HepG2 (cell line): Measurements from ENCODE around the gene EGFR. TPM values are rescaled to one million over a fixed set of nuclear protein-coding genes. Genes with fewer than 3 reads are reported as not detected.
A peak's percentile ranks its signal among the peaks of the same experiment; 100 is the strongest.

ENCODE experiments used
- ATAC-seq: fragments of 200-7000 bp; cut with Tn5 transposase; 3 replicates; pipeline ENCODE4 v1.9.1; 2020; ENCODE audit warnings: mild to moderate bottlenecking, moderate library complexity
- BruUV-seq: library from RNA; stranded (reverse); fragments of 400-500 nt; replicated peaks from 2 replicates; lab custom pipeline; 2021; lab: Mats Ljungman, UMichigan
- CTCF ChIA-PET: fragments of 300-600 bp; formaldehyde crosslinking; extraction: SDS; loops from one replicate; lab custom pipeline; 2021; ENCODE audit warnings: low total read pairs, inconsistent platforms, low intra/inter-chr PET ratio; lab: Yijun Ruan, JAX
- POLR2A ChIA-PET: fragments of 350-600 bp; sonication (Branson Sonifier 250); formaldehyde crosslinking; loops from one replicate; lab custom pipeline; 2020; ENCODE audit warnings: antibody characterized with exemption, inconsistent platforms; lab: Yijun Ruan, JAX
- DNase-seq: peaks from one replicate; pipeline ENCODE4 v3.0.0-alpha.2; 2015; ENCODE audit warnings: low spot score
- FAIRE-seq: peaks from 3 replicates; lab custom pipeline; 2011; peaks lifted over from hg19 to GRCh38; lab: Jason Lieb, UNC
- H2AFZ ChIP-seq: one replicate; pipeline ENCODE4 v1.6.1; 2011; ENCODE audit warnings: low read length, inconsistent platforms
- H3K27ac ChIP-seq: fragments of 300-600 bp; 3 replicates; pipeline ENCODE4 v1.8.0; 2011; ENCODE audit warnings: mixed run types, mild to moderate bottlenecking, mixed read lengths, low read length, inconsistent platforms; ENCODE audit not compliant: insufficient read depth; ENCODE audit errors: extremely low read length
- H3K27me3 ChIP-seq, 2 experiments: fragments of 200-600 bp in 1 of 2; 2 replicates in 1 of 2; 3 replicates in 1 of 2; pipeline versions ENCODE4 v1.6.0 to v1.8.0; 2011; ENCODE audit warnings: low read length in 2 of 2, mild to moderate bottlenecking in 2 of 2, moderate library complexity in 2 of 2, inconsistent platforms in 1 of 2; ENCODE audit not compliant: insufficient read depth in 2 of 2, control insufficient read depth in 1 of 2
- H3K36me3 ChIP-seq, 2 experiments: fragments of 200-600 bp in 1 of 2; replicated peaks in 1 of 2; 2 replicates in 1 of 2; 3 replicates in 1 of 2; pipeline versions ENCODE4 v1.5.1 to v1.8.0; 2011; ENCODE audit warnings: low read length in 2 of 2, inconsistent platforms in 1 of 2; ENCODE audit not compliant: insufficient read depth in 2 of 2, control insufficient read depth in 1 of 2
- H3K4me1 ChIP-seq: 2 replicates; pipeline ENCODE4 v1.5.1; 2012; ENCODE audit warnings: low read length, inconsistent platforms; ENCODE audit not compliant: insufficient read depth
- H3K4me2 ChIP-seq: 2 replicates; pipeline ENCODE4 v1.6.0; 2011; ENCODE audit warnings: low read depth, low read length, inconsistent platforms
- H3K4me3 ChIP-seq, 3 experiments: fragments of 200-600 bp in 1 of 3; sonication (generic), shearing (Covaris generic) in 1 of 3; replicated peaks in 1 of 3; 2 replicates each; pipeline ENCODE4 v1.5.1; 2011 to 2016; ENCODE audit warnings: low read length in 3 of 3, inconsistent platforms in 2 of 3, low read depth in 2 of 3, mild to moderate bottlenecking in 2 of 3, control low read depth in 1 of 3, mixed read lengths in 1 of 3; ENCODE audit not compliant: insufficient read depth in 1 of 3
- H3K79me2 ChIP-seq: one replicate; pipeline ENCODE4 v1.6.1; 2011; ENCODE audit warnings: low read length, inconsistent platforms; ENCODE audit not compliant: insufficient read depth
- H3K9ac ChIP-seq: 2 replicates; pipeline ENCODE4 v1.6.0; 2011; ENCODE audit warnings: mild to moderate bottlenecking, low read depth, low read length, inconsistent platforms; ENCODE audit not compliant: insufficient read depth
- H3K9me3 ChIP-seq: 2 replicates; pipeline ENCODE4 v1.5.1; 2012; ENCODE audit warnings: mild to moderate bottlenecking, low read length
- H4K20me1 ChIP-seq: 2 replicates; pipeline ENCODE4 v1.6.0; 2011; ENCODE audit warnings: inconsistent platforms, mild to moderate bottlenecking, low read length, moderate library complexity; ENCODE audit not compliant: insufficient read depth
- ARNTL ChIP-seq: sonication (generic); formaldehyde crosslinking; IDR thresholded peaks from 2 replicates; pipeline ENCODE4 v1.4.0; 2020; ENCODE audit warnings: mild to moderate bottlenecking, missing genetic modification reagents
- CREBL2 ChIP-seq: sonication (generic); formaldehyde crosslinking; IDR thresholded peaks from 2 replicates; pipeline ENCODE4 v1.8.1; 2023; ENCODE audit warnings: missing genetic modification reagents, mild to moderate bottlenecking, borderline replicate concordance
- CSRNP2 ChIP-seq: sonication (generic); formaldehyde crosslinking; conservative IDR thresholded peaks from 2 replicates; pipeline ENCODE4 v1.8.0; 2022; ENCODE audit warnings: low read depth, missing genetic modification reagents
- FOXA3 ChIP-seq: IDR thresholded peaks from 2 replicates; pipeline ENCODE4 v1.6.1; 2016; ENCODE audit warnings: missing genetic modification reagents, missing compliant biosample characterization
- HOXD1 ChIP-seq: sonication (generic); formaldehyde crosslinking; IDR thresholded peaks from 2 replicates; pipeline ENCODE4 v1.5.0; 2020; ENCODE audit warnings: missing genetic modification reagents
- JARID2 ChIP-seq: sonication (generic); formaldehyde crosslinking; IDR thresholded peaks from 2 replicates; pipeline ENCODE4 v1.8.1; 2023; ENCODE audit warnings: missing genetic modification reagents, inconsistent platforms; ENCODE audit not compliant: insufficient replicate concordance
- PCBP1 ChIP-seq: fragments of 200-400 bp; formaldehyde crosslinking; IDR thresholded peaks from 2 replicates; pipeline ENCODE4 v1.6.1; 2017; ENCODE audit warnings: mild to moderate bottlenecking, low read depth, low read length, borderline replicate concordance
- PRPF4 ChIP-seq: fragments of 200-400 bp; formaldehyde crosslinking; IDR thresholded peaks from 2 replicates; pipeline ENCODE4 v1.6.1; 2016; ENCODE audit warnings: low read length, low read depth; ENCODE audit not compliant: poor library complexity, severe bottlenecking
- RELA ChIP-seq: sonication (generic); formaldehyde crosslinking; IDR thresholded peaks from 2 replicates; pipeline ENCODE4 v1.4.0; 2020; ENCODE audit warnings: missing genetic modification reagents
- XRCC5 ChIP-seq: fragments of 200-400 bp; formaldehyde crosslinking; optimal IDR thresholded peaks from 2 replicates; pipeline ENCODE3; 2017; ENCODE audit warnings: mild to moderate bottlenecking, low read length
- ZNF205 ChIP-seq: IDR thresholded peaks from 2 replicates; pipeline ENCODE4 v1.6.1; 2018; ENCODE audit warnings: missing biosample characterization, missing genetic modification reagents
- WGBS: methylation state at CpG from one replicate; pipeline ENCODE4 v1.1.6; 2017; ENCODE audit warnings: low lambda C conversion rate; 5-methylcytosine and 5-hydroxymethylcytosine counted together
- in situ Hi-C: cut with HindIII; loops from 2 replicates; pipeline ENCODE4 v1.10.0; 2017; ENCODE audit warnings: low pct_unique_long_range_greater_than_20kb; ENCODE audit not compliant: extremely low pct_ligation_motif_present
- intact Hi-C: fragments of 100-400 bp; cut with micrococcal nuclease; formaldehyde crosslinking; loops from one replicate; pipeline ENCODE4 v1.10.0; 2022; ENCODE audit not compliant: unreplicated experiment
- polyA plus RNA-seq, 8 experiments: library from polyadenylated mRNA; depleted of rRNA in 3 of 8; stranded (reverse) in 7 of 8; unstranded in 1 of 8; fragments of >200 nt; fragmentation: Illumina TruSeq in 4 of 8; extraction: Trizol in 4 of 8; gene quantifications; 2 replicates each; pipeline versions ENCODE4 v1.2.1 to v1.2.3, GENCODE V29; 2011 to 2016; ENCODE audit warnings: low read depth in 4 of 8, missing spikeins in 1 of 8, mixed read lengths in 1 of 8; ENCODE audit not compliant: insufficient read depth in 1 of 8
- total RNA-seq, 5 experiments: library from RNA; depleted of rRNA; stranded (reverse); fragments of >200 nt; fragmentation: Illumina TruSeq; extraction: Trizol; gene quantifications; 2 replicates each; pipeline ENCODE4 v1.2.3, GENCODE V29; 2016; ENCODE audit warnings: low read depth in 1 of 5
- TF ChIP-seq, protein P1 (sequence below): sonication (generic); formaldehyde crosslinking; IDR thresholded peaks from 2 replicates; pipeline ENCODE4 v1.4.0; 2020; ENCODE audit warnings: missing genetic modification reagents; ENCODE audit errors: not compliant biosample characterization

EGFR gene
- total and polyA plus RNA-seq, 2 of the 13 experiments (the other 11 are each of a cell fraction or from before 2014, with no cell fraction given): 7.0 to 10.0 TPM

GRCh38 chr7:55127622-55128081, 108.8 kb downstream of the EGFR start:
- no peak overlapping the region for H3K4me3 ChIP-seq
- no peaks in the 10 kb centered on the region for H3K9me3 ChIP-seq
- in situ Hi-C loops (no loop called here), intact Hi-C loops (no loop called here)
- no peaks in the 10 kb centered on the region for H3K27me3 ChIP-seq
- no peaks in the 10 kb centered on the region for H4K20me1 ChIP-seq
- H3K9ac ChIP-seq: no peak overlapping the region
- no peaks in the 10 kb centered on the region for H3K79me2 ChIP-seq
- no peak overlapping the region for H2AFZ ChIP-seq
- POLR2A ChIA-PET: no interaction called here
- CTCF ChIA-PET: no interaction called here
- no peak for DNase-seq
- H3K27ac ChIP-seq: no peak overlapping the region
- no peak for ATAC-seq
- H3K4me2 ChIP-seq: no peak overlapping the region
- no peaks in the 10 kb centered on the region for H3K36me3 ChIP-seq
- no TSS peak for BruUV-seq
- no peak for FAIRE-seq
- H3K4me1 ChIP-seq: peaks cover 48% of the 10 kb centered on the region
- WGBS: 62% methylated on average over 6 of the region's 6 CpGs
- TF ChIP-seq JARID2 (CRISPR knock-in tag) (no peak), FOXA3 (CRISPR knock-in tag) (0 out of 2 replicates have a peak, but pooled peaks have one; percentile 17)

DNA sequence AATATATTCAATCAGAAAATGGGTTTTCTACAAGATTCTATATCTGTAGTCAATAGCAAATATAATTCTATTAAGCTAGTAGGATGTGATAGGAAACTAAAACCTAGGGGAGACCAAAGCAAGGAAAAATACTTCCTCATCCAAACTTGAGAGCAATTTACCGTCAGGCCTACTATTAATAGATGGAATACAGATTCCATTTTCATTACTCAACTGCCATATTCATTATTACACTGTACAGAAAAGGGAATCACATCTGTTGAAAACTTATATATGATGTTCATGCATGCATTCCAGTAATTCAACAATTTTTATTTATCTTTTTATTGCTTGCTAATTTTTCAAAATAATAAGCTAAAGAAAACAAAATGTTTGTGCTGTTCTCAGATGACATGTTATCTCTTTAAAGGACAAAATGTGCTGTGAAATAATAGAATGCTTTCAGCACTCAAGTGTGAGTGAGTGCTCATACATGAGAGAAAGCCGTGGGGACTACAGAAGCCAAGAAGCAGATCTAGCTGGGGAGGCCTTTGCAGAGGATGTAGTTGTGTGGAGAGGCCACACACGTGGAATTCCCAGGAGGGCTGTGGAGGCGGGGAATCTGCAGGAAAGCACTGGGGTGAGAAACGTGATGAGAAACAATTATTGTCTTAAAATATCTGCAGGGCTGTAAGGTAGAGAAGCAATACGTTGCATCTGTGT, 110.0 kb downstream of the EGFR start:
- no peak overlapping the region for H3K9ac ChIP-seq
- H3K27me3 ChIP-seq: no peaks in the 10 kb centered on the region
- ATAC-seq (no peak), DNase-seq (no peak), FAIRE-seq (no peak)
- H3K36me3 ChIP-seq: no peaks in the 10 kb centered on the region
- H3K27ac ChIP-seq: no peak overlapping the region
- no peak overlapping the region for H2AFZ ChIP-seq
- no peak overlapping the region for H3K4me2 ChIP-seq
- ChIA-PET CTCF (no interaction called here), POLR2A (interaction anchor here (1.8 to 2.1 kb wide), 2 partner anchors 50 to 51 kb away, joined by 6 read pairs; no protein-coding TSS in a partner anchor)
- H3K4me1 ChIP-seq: peaks cover 60% of the 10 kb centered on the region
- BruUV-seq: no TSS peak
- H4K20me1 ChIP-seq: no peaks in the 10 kb centered on the region
- in situ Hi-C loops (no loop called here), intact Hi-C loops (no loop called here)
- no peaks in the 10 kb centered on the region for H3K9me3 ChIP-seq
- H3K79me2 ChIP-seq: no peaks in the 10 kb centered on the region
- H3K4me3 ChIP-seq: no peak overlapping the region
- TF ChIP-seq PRPF4 (no peak), RELA (CRISPR knock-in tag) (no peak), XRCC5 (no peak), CSRNP2 (no peak), ARNTL (no peak), PCBP1 (no peak), CREBL2 (CRISPR knock-in tag) (no peak), HOXD1 (no peak), ZNF205 (no peak)
- TF ChIP-seq, protein P1, sequence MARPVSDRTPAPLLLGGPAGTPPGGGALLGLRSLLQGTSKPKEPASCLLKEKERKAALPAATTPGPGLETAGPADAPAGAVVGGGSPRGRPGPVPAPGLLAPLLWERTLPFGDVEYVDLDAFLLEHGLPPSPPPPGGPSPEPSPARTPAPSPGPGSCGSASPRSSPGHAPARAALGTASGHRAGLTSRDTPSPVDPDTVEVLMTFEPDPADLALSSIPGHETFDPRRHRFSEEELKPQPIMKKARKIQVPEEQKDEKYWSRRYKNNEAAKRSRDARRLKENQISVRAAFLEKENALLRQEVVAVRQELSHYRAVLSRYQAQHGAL (CRISPR knock-in tag): no peak
- WGBS: 74% methylated on average over 6 of the region's 6 CpGs
